K562 (cell line): Measurements from ENCODE around the gene SLC39A13. TPM values are rescaled to one million over a fixed set of nuclear protein-coding genes. Genes with fewer than 3 reads are reported as not detected.

Experiments used
- CEBPG ChIP-seq, 3 experiments: fragments of 200-800 bp in 1 of 3; sonication (Bioruptor generic) in 1 of 3; sonication (generic) in 1 of 3; formaldehyde crosslinking in 1 of 3; IDR thresholded peaks in 2 of 3; conservative IDR thresholded peaks in 1 of 3; 2 replicates each; pipeline versions ENCODE4 v1.6.1 to v1.8.0; 2016 to 2022; ENCODE audit warnings: missing compliant biosample characterization in 2 of 3, missing genetic modification characterization in 2 of 3, mild to moderate bottlenecking in 1 of 3, missing genetic modification reagents in 1 of 3
- CHD2 ChIP-seq: IDR thresholded peaks from 2 replicates; pipeline ENCODE4 v1.6.1; 2011; ENCODE audit warnings: low read depth, low read length
- ELF1 ChIP-seq: fragments of 200-800 bp; sonication (Bioruptor generic); IDR thresholded peaks from 2 replicates; pipeline ENCODE4 v1.6.1; 2016; ENCODE audit warnings: missing genetic modification characterization, missing compliant biosample characterization
- ETV6 ChIP-seq, 3 experiments: fragments of 150-350 bp in 1 of 3; sonication (generic) in 1 of 3; formaldehyde crosslinking in 1 of 3; IDR thresholded peaks; 2 replicates each; pipeline versions ENCODE4 v1.6.1 to v1.8.0; 2014 to 2022; ENCODE audit warnings: borderline replicate concordance in 2 of 3, low read depth in 2 of 3, antibody characterized with exemption in 1 of 3, low read length in 1 of 3, mild to moderate bottlenecking in 1 of 3, missing genetic modification reagents in 1 of 3
- FOXM1 ChIP-seq, 2 experiments: fragments of 450-650 bp in 1 of 2; sonication (generic) in 1 of 2; formaldehyde crosslinking in 1 of 2; IDR thresholded peaks; 2 replicates each; pipeline versions ENCODE4 v1.6.1 to v1.9.0; 2017 to 2022; ENCODE audit warnings: low read depth in 2 of 2, mild to moderate bottlenecking in 2 of 2, missing genetic modification reagents in 1 of 2, moderate library complexity in 1 of 2
- KLF13 ChIP-seq: fragments of 450-650 bp; IDR thresholded peaks from 2 replicates; pipeline ENCODE4 v1.6.1; 2016; ENCODE audit warnings: missing genetic modification characterization, low read depth, mild to moderate bottlenecking, missing compliant biosample characterization, moderate library complexity, borderline replicate concordance
- LEF1 ChIP-seq: fragments of 450-650 bp; IDR thresholded peaks from 2 replicates; pipeline ENCODE4 v1.6.1; 2016; ENCODE audit warnings: mild to moderate bottlenecking
- NCOA2 ChIP-seq, 2 experiments: fragments of 450-650 bp; IDR thresholded peaks; 2 replicates each; pipeline ENCODE4 v1.6.1; 2018; ENCODE audit warnings: mild to moderate bottlenecking in 2 of 2, moderate library complexity in 1 of 2; ENCODE audit not compliant: partially characterized antibody in 2 of 2
- NCOA6 ChIP-seq: fragments of 450-650 bp; IDR thresholded peaks from 2 replicates; pipeline ENCODE4 v1.6.1; 2017; ENCODE audit warnings: mild to moderate bottlenecking
- NFXL1 ChIP-seq: fragments of 450-650 bp; formaldehyde crosslinking; IDR thresholded peaks from 2 replicates; pipeline ENCODE4 v1.4.0; 2021; ENCODE audit warnings: mild to moderate bottlenecking
- SUPT5H ChIP-seq: fragments of 450-650 bp; IDR thresholded peaks from 2 replicates; pipeline ENCODE4 v1.6.1; 2016
- TAF7 ChIP-seq: fragments of 450-650 bp; IDR thresholded peaks from 2 replicates; pipeline ENCODE4 v1.6.1; 2016; ENCODE audit warnings: missing genetic modification characterization, missing compliant biosample characterization
- TARDBP ChIP-seq: fragments of 450-650 bp; IDR thresholded peaks from 2 replicates; pipeline ENCODE4 v1.6.1; 2016
- TBL1XR1 ChIP-seq, 2 experiments: IDR thresholded peaks; 2 replicates each; pipeline ENCODE4 v1.6.1; 2012; ENCODE audit warnings: improper control_type of control experiment in 2 of 2, low read length in 2 of 2, mild to moderate bottlenecking in 1 of 2
- TBP ChIP-seq: optimal IDR thresholded peaks from 2 replicates; pipeline ENCODE3; 2011; ENCODE audit warnings: low read depth, low read length, improper control_type of control experiment
- ZNF140 ChIP-seq: fragments of 250-450 bp; sonication (Bioruptor Pico); IDR thresholded peaks from 2 replicates; pipeline ENCODE4 v1.8.0; 2021; ENCODE audit warnings: moderate library complexity, mild to moderate bottlenecking, inconsistent platforms
- polyA plus RNA-seq, 8 experiments: library from polyadenylated mRNA; depleted of rRNA in 4 of 8; stranded (reverse) in 5 of 8; unstranded in 3 of 8; fragments of >200 nt; fragmentation: Nextera tagmentation in 2 of 8; fragmentation: Illumina TruSeq in 1 of 8; extraction: Ambion mirVana in 2 of 8; extraction: Trizol in 1 of 8; gene quantifications; 2 replicates each; pipeline versions ENCODE4 v1.2.1 to v1.2.3, GENCODE V29; 2011 to 2014; ENCODE audit warnings: inconsistent platforms in 1 of 8, missing spikeins in 1 of 8
- total RNA-seq, 7 experiments: library from RNA; depleted of rRNA in 6 of 7; stranded (reverse); fragments of >200 nt in 6 of 7; fragmentation: Illumina TruSeq in 2 of 7; extraction: Trizol in 2 of 7; gene quantifications; 2 replicates each; pipeline versions ENCODE4 v1.2.1 to v1.2.3, GENCODE V29; 2011 to 2021; ENCODE audit warnings: low replicate concordance in 1 of 7
- TF ChIP-seq, protein P1 (sequence below): IDR thresholded peaks from 2 replicates; pipeline ENCODE4 v1.6.1; 2014; ENCODE audit warnings: antibody characterized with exemption
- TF ChIP-seq, protein P2 (sequence below): fragments of 450-650 bp; IDR thresholded peaks from 2 replicates; pipeline ENCODE4 v1.6.1; 2016
- TF ChIP-seq, protein P3 (sequence below): fragments of 250-450 bp; sonication (Bioruptor Pico); IDR thresholded peaks from 2 replicates; pipeline ENCODE4 v1.4.0; 2020; ENCODE audit warnings: mild to moderate bottlenecking, moderate library complexity
- TF ChIP-seq, protein P4 (sequence below): sonication (generic); formaldehyde crosslinking; IDR thresholded peaks from 2 replicates; pipeline ENCODE4 v1.8.0; 2022; ENCODE audit warnings: missing genetic modification reagents, mild to moderate bottlenecking, moderate library complexity, borderline replicate concordance

Gene SLC39A13
- total and polyA plus RNA-seq, 9 of the 15 experiments (the other 6 are each of a cell fraction or from before 2014, with no cell fraction given) = 0.17 to 15.9 (median 3.2) TPM

GRCh38 chr11:47378010-47378835 lies 30.2 kb upstream of the SLC39A13 start, which contains the start of gene SPI1 (continued):
- TF ChIP-seq, protein P1, sequence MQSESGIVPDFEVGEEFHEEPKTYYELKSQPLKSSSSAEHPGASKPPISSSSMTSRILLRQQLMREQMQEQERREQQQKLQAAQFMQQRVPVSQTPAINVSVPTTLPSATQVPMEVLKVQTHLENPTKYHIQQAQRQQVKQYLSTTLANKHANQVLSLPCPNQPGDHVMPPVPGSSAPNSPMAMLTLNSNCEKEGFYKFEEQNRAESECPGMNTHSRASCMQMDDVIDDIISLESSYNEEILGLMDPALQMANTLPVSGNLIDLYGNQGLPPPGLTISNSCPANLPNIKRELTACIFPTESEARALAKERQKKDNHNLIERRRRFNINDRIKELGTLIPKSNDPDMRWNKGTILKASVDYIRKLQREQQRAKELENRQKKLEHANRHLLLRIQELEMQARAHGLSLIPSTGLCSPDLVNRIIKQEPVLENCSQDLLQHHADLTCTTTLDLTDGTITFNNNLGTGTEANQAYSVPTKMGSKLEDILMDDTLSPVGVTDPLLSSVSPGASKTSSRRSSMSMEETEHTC = peak; percentile 48; the same call in 1 of the 2 replicates
- TF ChIP-seq, protein P2, sequence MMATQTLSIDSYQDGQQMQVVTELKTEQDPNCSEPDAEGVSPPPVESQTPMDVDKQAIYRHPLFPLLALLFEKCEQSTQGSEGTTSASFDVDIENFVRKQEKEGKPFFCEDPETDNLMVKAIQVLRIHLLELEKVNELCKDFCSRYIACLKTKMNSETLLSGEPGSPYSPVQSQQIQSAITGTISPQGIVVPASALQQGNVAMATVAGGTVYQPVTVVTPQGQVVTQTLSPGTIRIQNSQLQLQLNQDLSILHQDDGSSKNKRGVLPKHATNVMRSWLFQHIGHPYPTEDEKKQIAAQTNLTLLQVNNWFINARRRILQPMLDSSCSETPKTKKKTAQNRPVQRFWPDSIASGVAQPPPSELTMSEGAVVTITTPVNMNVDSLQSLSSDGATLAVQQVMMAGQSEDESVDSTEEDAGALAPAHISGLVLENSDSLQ = peak; percentile 78
- TF ChIP-seq TBL1XR1 (IDR thresholded peaks at IDR 0.05; ENCODE audit: low read length in 2 of 2) (peak in 1 of 2 experiments; percentile 79; a peak in 2 of 4 replicates), ETV6 (IDR thresholded peaks at IDR 0.05; ENCODE audit: borderline replicate concordance in 1 of 2, low read depth in 2 of 2, low read length in 1 of 2) (0 out of 4 replicates have a peak, but pooled peaks of 1 of the 2 experiments have one; percentile 36), ETV6 (CRISPR knock-in tag; IDR thresholded peaks at IDR 0.05; ENCODE audit: borderline replicate concordance) (no peak), ELF1 (tag) (peak; percentile 82), NCOA6 (no peak), CEBPG (CRISPR knock-in tag; IDR thresholded peaks at IDR 0.05) (peak; percentile 58; the same call in 1 of the 2 replicates), CEBPG (tag; conservative IDR thresholded peaks at IDR 0.05 in 1 of 2, IDR thresholded peaks at IDR 0.05 in 1 of 2) (peak; percentile 61 to 71), LEF1 (peak; percentile 71; the same call in 1 of the 2 replicates), SUPT5H (peak; percentile 74), CHD2 (no peak), KLF13 (tag) (0 out of 2 replicates have a peak, but pooled peaks have one; percentile 15), NCOA2 (IDR thresholded peaks at IDR 0.05; ENCODE audit: partially characterized antibody in 2 of 2) (no peak), TARDBP (no peak), ZNF140 (no peak), TAF7 (tag) (no peak), NFXL1 (no peak), FOXM1 (IDR thresholded peaks at IDR 0.05; ENCODE audit: low read depth) (peak; percentile 64; the same call in 1 of the 2 replicates), FOXM1 (CRISPR knock-in tag; IDR thresholded peaks at IDR 0.05; ENCODE audit: low read depth) (no peak), TBP (peak; percentile 65)
- TF ChIP-seq, protein P3, sequence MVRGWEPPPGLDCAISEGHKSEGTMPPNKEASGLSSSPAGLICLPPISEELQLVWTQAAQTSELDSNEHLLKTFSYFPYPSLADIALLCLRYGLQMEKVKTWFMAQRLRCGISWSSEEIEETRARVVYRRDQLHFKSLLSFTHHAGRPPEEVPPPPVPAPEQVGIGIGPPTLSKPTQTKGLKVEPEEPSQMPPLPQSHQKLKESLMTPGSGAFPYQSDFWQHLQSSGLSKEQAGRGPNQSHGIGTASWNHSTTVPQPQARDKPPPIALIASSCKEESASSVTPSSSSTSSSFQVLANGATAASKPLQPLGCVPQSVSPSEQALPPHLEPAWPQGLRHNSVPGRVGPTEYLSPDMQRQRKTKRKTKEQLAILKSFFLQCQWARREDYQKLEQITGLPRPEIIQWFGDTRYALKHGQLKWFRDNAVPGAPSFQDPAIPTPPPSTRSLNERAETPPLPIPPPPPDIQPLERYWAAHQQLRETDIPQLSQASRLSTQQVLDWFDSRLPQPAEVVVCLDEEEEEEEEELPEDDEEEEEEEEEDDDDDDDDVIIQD (CRISPR knock-in tag) = no peak
- TF ChIP-seq, protein P4, sequence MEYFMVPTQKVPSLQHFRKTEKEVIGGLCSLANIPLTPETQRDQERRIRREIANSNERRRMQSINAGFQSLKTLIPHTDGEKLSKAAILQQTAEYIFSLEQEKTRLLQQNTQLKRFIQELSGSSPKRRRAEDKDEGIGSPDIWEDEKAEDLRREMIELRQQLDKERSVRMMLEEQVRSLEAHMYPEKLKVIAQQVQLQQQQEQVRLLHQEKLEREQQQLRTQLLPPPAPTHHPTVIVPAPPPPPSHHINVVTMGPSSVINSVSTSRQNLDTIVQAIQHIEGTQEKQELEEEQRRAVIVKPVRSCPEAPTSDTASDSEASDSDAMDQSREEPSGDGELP (CRISPR knock-in tag) = peak; percentile 83
